Heart right ventricle (tissue), 16 donors: Measurements from ENCODE around the gene PHLDB1. TPM values are rescaled to one million over a fixed set of nuclear protein-coding genes. Genes with fewer than 3 reads are reported as not detected.

Source experiments
- ATAC-seq, 8 donors: fragments of 200-7000 bp; cut with Tn5 transposase; one replicate each; pipeline ENCODE4 v1.9.1; 2020; ENCODE audit warnings: mild to moderate bottlenecking in 8 of 8, moderate library complexity in 8 of 8, moderate number of reproducible peaks in 1 of 8
- DNase-seq, 2 donors: peaks; one replicate each; pipeline ENCODE4 v3.0.0-alpha.2; 2020
- H3K27ac ChIP-seq, 10 donors: fragments of 200-600 bp; sonication (generic) in 2 of 10; one replicate each; pipeline versions ENCODE4 v1.5.0 to v1.8.0; 2020 to 2022; ENCODE audit warnings: mild to moderate bottlenecking in 3 of 10
- H3K27me3 ChIP-seq, 7 donors: fragments of 200-600 bp; one replicate each; pipeline ENCODE4 v1.8.0; 2021 to 2022; ENCODE audit warnings: mild to moderate bottlenecking in 2 of 7
- H3K36me3 ChIP-seq, 9 donors: fragments of 200-600 bp; sonication (generic) in 1 of 9; one replicate each; pipeline versions ENCODE4 v1.5.0 to v1.8.0; 2020 to 2022; ENCODE audit warnings: mild to moderate bottlenecking in 2 of 9
- H3K4me1 ChIP-seq, 9 donors: fragments of 200-600 bp; sonication (generic) in 1 of 9; one replicate each; pipeline versions ENCODE4 v1.5.0 to v1.8.0; 2020 to 2022; ENCODE audit warnings: mild to moderate bottlenecking in 4 of 9
- H3K4me3 ChIP-seq, 10 donors: fragments of 200-600 bp; sonication (generic) in 2 of 10; one replicate each; pipeline versions ENCODE4 v1.5.0 to v1.8.0; 2020 to 2022; ENCODE audit warnings: mild to moderate bottlenecking in 7 of 10, moderate library complexity in 2 of 10
- H3K9me3 ChIP-seq, 11 donors: fragments of 200-600 bp in 10 of 11; sonication (generic) in 2 of 11; one replicate each; pipeline versions ENCODE4 v1.5.0 to v1.8.0; 2013 to 2022; ENCODE audit warnings: mild to moderate bottlenecking in 2 of 11, control low read depth in 1 of 11, moderate library complexity in 1 of 11
- WGBS, 2 donors: extraction: QIAGEN DNeasy Blood & Tissue Kit; methylation state at CpG; one replicate each; pipeline ENCODE4 v1.1.7; 2013; ENCODE audit warnings: inconsistent platforms in 1 of 2; 5-methylcytosine and 5-hydroxymethylcytosine counted together
- intact Hi-C, 10 donors: fragments of 100-400 bp; cut with DNase I; formaldehyde crosslinking; loops; one replicate each; pipeline versions ENCODE4 v1.11.1 to v1.14.2; 2022
- polyA plus RNA-seq, 2 donors: library from polyadenylated mRNA; stranded (reverse); fragments of 200-250 nt; gene quantifications; one replicate each; pipeline ENCODE4 v1.2.3, GENCODE V29; 2013
- total RNA-seq, 10 donors: library from RNA; stranded (reverse); fragmentation: NEBNext Ultra II Directional in 3 of 10; extraction: Animal tissue kit (Norgen Biotek cat#: 25700) in 3 of 10; gene quantifications; one replicate each; pipeline versions ENCODE4 v1.2.1 to v1.2.4, GENCODE V29; 2021 to 2023
- TF ChIP-seq, protein P1 (sequence below), 9 donors: fragments of 200-600 bp; sonication (generic) in 2 of 9; IDR thresholded peaks; one replicate each; pipeline versions ENCODE4 v1.5.0 to v1.8.0; 2021 to 2022; ENCODE audit warnings: antibody characterized with exemption in 9 of 9, mild to moderate bottlenecking in 5 of 9, moderate library complexity in 1 of 9
- donor health status: Arrhythmogenic right ventricular cardiomyopathy.
- donor health status: ischemic (EF 13 %, LVEDD 7.1; RV severe dilation, severe dysfunction).
- donor health status: healthy with polysubstance abuse.
- donor health status: DM: no; HTN: yes; CAD: no.
- donor health status: DM: no; HTN: no; CAD: no.
- donor health status: ischemic (EF 25% LVEDD 6.9; RV normal size, moderate dysfunction).
- donor health status: ischemic (EF 25% LVEDD 5.7; RV mildly dilated, moderate dysfunction).
- donor health status: healthy.
- donor health status: DM: yes; HTN: yes; CAD: no.
- donor health status: Ischemic cardiomyopathy.
- donor health status: ischemic (EF 35%, LVEDD 5.7; RV mildly dilated, moderate dysfunction).
- donor health status: nonischemic (EF 11% LVEDD 7.7; RV severe dilation, severe dysfunction).
- donor health status: DM: yes; HTN: yes; CAD: no.
- donor health status: PGD.
- donor health status: ischemic (EF 29% LVEDD 5.4; RV normal size, mild dysfunction).
- donor health status: nonischemic (EF 23%, LVEDD 6.1; RV moderate dilation, normal function).

PHLDB1 gene
- total and polyA plus RNA-seq, 12 donors: 74.9 to 259 (median 114) TPM

DNA sequence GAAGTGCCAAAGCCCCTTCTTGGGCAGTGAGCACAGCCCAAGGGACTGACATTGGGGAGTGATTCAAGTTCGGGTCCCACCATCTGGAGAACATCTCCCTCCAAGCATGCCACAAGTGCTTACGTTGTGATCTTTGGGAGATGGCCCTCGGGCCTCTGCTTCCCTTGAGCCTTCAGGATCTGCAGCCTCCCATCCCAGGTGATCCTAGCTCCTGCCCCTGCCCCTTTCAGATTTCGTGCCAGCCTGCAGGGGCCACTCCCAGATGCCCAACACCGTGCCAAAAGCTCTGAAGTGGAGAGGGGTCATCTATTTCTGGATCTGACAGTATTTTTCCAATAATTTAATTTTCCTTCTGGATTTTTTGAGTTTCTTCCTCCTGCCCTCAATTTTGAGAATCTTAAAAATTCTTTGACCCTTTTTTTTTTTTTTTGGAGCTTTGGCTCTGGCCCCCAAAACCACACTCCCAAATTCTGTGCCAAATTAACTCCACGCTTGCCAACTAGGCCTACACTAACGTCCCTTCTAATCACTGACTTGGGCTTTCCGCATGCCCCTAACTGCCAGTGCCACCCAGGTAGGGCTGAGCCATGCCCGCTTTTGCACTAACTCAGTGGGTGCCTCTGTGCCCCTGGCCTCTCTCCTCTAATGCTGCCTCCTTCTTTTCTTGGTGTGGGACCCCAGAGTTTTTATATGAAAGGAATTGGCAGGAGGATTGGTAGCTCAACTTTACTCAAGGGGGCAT, 25.3 kb downstream of the PHLDB1 start:
- TF ChIP-seq, protein P1, sequence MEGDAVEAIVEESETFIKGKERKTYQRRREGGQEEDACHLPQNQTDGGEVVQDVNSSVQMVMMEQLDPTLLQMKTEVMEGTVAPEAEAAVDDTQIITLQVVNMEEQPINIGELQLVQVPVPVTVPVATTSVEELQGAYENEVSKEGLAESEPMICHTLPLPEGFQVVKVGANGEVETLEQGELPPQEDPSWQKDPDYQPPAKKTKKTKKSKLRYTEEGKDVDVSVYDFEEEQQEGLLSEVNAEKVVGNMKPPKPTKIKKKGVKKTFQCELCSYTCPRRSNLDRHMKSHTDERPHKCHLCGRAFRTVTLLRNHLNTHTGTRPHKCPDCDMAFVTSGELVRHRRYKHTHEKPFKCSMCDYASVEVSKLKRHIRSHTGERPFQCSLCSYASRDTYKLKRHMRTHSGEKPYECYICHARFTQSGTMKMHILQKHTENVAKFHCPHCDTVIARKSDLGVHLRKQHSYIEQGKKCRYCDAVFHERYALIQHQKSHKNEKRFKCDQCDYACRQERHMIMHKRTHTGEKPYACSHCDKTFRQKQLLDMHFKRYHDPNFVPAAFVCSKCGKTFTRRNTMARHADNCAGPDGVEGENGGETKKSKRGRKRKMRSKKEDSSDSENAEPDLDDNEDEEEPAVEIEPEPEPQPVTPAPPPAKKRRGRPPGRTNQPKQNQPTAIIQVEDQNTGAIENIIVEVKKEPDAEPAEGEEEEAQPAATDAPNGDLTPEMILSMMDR (IDR thresholded peaks at IDR 0.05): no peak
- ATAC-seq (no peak), DNase-seq (no peak)
- peak overlapping the region in 6 of 10 donors; percentile 7 to 75 (median 55) for H3K27ac ChIP-seq
- H3K4me3 ChIP-seq: no peak overlapping the region
- H3K27me3 ChIP-seq: no peaks in the 10 kb centered on the region
- no peaks in the 10 kb centered on the region for H3K9me3 ChIP-seq
- peaks cover 5 to 100% (median 68%) of the 10 kb centered on the region in 9 donors for H3K36me3 ChIP-seq
- intact Hi-C loops: no loop called here
- 77% methylated on average over 9 of the region's 9 CpGs for WGBS, 2 donors
- H3K4me1 ChIP-seq: peaks cover 43 to 100% (median 74%) of the 10 kb centered on the region in 9 donors

DNA sequence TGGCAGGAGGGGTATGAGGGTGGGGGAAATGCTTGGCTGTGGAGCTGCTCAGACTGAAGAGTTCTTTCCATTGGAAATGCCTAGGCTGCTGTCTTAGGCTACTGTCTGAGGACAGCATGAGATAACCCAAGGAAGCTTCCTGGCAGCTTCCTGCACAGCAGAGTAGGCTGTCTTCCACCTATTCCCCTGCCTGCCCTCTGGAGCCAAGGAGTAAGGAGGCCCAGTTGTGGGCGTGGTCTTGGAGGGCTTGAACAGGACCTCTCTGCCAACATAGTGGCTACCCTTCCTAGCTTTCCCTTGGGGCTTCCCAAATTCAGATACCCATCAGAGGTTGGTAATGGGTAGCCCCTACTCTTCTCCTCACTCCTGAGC, 25.9 kb downstream of the PHLDB1 start:
- H3K36me3 ChIP-seq: peaks cover 5 to 100% (median 65%) of the 10 kb centered on the region in 9 donors
- TF ChIP-seq, protein P1 (IDR thresholded peaks at IDR 0.05): no peak
- no peaks in the 10 kb centered on the region for H3K27me3 ChIP-seq
- H3K4me3 ChIP-seq: no peak overlapping the region
- H3K9me3 ChIP-seq: no peaks in the 10 kb centered on the region
- H3K27ac ChIP-seq: peak overlapping the region in 5 of 10 donors; percentile 25 to 75 (median 69)
- intact Hi-C loops: no loop called here
- ATAC-seq: no peak
- peaks cover 37 to 99% (median 69%) of the 10 kb centered on the region in 9 donors for H3K4me1 ChIP-seq
- DNase-seq: no peak
- 92 to 100% methylated on average over 1 of the region's 1 CpG for WGBS, 2 donors

DNA sequence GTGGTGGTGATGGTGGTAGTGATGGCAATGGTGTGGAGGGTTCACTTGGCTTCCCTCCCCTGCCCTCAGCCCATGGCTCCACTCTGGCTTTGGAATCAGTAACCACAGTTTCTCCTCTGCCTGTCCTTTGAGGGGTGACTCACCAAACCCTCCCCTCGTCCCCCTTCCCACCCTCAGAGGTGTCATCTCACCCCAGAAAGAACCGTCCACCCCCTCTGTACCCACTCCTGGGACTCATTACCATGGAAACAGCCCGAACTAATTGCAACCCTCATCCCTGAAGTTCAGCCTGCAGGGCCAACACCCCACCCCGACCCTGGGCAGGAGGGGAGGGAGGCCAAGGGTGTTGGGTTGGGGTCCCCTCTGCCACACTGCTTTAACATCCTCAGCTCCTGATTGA, 26.6 kb downstream of the PHLDB1 start:
- Histone ChIP-seq H3K36me3 (peaks cover 5 to 100% (median 65%) of the 10 kb centered on the region in 9 donors), H3K27me3 (no peaks in the 10 kb centered on the region), H3K4me3 (no peak overlapping the region), H3K9me3 (no peaks in the 10 kb centered on the region), H3K4me1 (peaks cover 32 to 95% (median 63%) of the 10 kb centered on the region in 9 donors), H3K27ac (peak overlapping the region in 9 of 10 donors; percentile 25 to 75 (median 64))
- 50 to 51% methylated on average over 4 of the region's 4 CpGs for WGBS, 2 donors
- TF ChIP-seq, protein P1 (IDR thresholded peaks at IDR 0.05): no peak
- intact Hi-C loops: no loop called here
- ATAC-seq: peak in 4 of 8 donors; percentile 1 to 6 (median 4)
- DNase-seq: no peak

DNA sequence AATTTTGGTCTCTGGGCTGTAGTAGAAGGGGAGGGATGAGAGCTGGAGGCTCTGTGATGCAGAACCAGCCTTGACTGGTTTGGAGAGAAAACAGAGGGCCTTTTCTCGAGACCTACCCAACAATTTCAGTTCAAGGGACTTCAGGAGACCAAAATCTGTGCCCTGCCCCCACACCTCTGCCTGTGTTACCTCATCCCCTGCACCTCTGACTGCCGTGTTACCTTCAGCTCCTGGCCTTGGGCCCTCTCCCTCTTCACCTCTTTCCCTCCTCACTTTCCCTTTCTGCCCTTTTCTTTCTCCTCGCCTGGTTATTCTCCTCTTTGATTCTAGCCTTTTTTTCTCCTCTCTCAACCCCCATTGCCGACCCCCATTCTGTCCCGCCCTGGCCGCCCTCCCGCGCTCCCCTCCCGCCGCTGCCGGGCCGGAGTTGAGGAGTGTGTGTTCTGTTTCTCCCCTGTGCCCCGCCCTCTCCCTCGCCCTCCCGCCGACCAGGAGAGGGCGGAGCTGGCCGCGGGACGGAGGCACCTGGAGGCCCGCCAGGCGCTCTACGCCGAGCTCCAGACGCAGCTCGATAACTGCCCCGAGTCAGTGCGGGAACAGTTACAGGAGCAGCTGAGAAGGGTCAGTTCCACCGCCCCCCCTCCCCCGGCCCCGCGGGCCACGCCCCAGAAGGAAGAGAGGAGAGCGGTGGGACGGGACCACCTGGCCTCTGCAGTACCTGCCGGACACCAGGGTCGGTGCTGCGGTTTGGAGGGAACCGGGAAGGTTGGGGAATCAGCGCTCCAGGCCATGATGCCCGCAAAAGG, 27.2 kb downstream of the PHLDB1 start:
- H3K27ac ChIP-seq: peak overlapping the region in 9 of 10 donors; percentile 8 to 75 (median 64)
- intact Hi-C loops: no loop called here
- no peaks in the 10 kb centered on the region for H3K9me3 ChIP-seq
- peaks cover 28 to 95% (median 60%) of the 10 kb centered on the region in 9 donors for H3K4me1 ChIP-seq
- peak; percentile 78 to 83 for DNase-seq
- ATAC-seq: peak; percentile 76 to 88 (median 86)
- TF ChIP-seq, protein P1 (IDR thresholded peaks at IDR 0.05): peak in 5 of 9 donors; percentile 10 to 42 (median 41)
- H3K27me3 ChIP-seq: no peaks in the 10 kb centered on the region
- peak overlapping the region in 5 of 10 donors; percentile 7 to 32 (median 15) for H3K4me3 ChIP-seq
- 21 to 24% methylated on average over 40 to 41 of the region's 41 CpGs for WGBS, 2 donors
- H3K36me3 ChIP-seq: peaks cover 5 to 100% (median 65%) of the 10 kb centered on the region in 9 donors
